HT-29 (cell line): ENCODE results near the gene APOL2. TPM values are rescaled to one million over a fixed set of nuclear protein-coding genes. Genes with fewer than 3 reads are reported as not detected.
"Not testable (repeated sequence)": the region's sequence is repeated elsewhere in the genome, so short reads cannot be mapped to it uniquely, and the experiment has no call there.

Experiments used
- DNase-seq: peaks from one replicate; pipeline ENCODE4 v3.0.0-alpha.2; 2015; ENCODE audit warnings: low spot score
- total RNA-seq: library from RNA; depleted of rRNA; stranded (reverse); fragments of >200 nt; shearing (Covaris generic); gene quantifications from 2 replicates; pipeline ENCODE4 v1.2.3, GENCODE V29; 2014

The APOL2 gene
- total RNA-seq, 1 experiment from 2014 or later = 20.8 TPM

GRCh38 chr22:36198536-36198935 is 40.8 kb downstream of the APOL2 start:
- no peak for DNase-seq

- no peak for DNase-seq
Observed at GRCh38 chr22:36197514-36198146, 41.7 kb downstream of the APOL2 start.

- no peak for DNase-seq
Observed at GRCh38 chr22:36197065-36197440, 42.3 kb downstream of the APOL2 start.

- no peak for DNase-seq
Observed at GRCh38 chr22:36196254-36197064, 42.9 kb downstream of the APOL2 start.

- DNase-seq = peak; percentile 67
Observed at GRCh38 chr22:36194971-36195370, 44.4 kb downstream of the APOL2 start.

GRCh38 chr22:36194385-36194784 is 44.9 kb downstream of the APOL2 start:
- DNase-seq = no peak

- no peak for DNase-seq
Observed at GRCh38 chr22:36193577-36193976, 45.8 kb downstream of the APOL2 start.

GRCh38 chr22:36193171-36193570 is 46.2 kb downstream of the APOL2 start:
- no peak for DNase-seq

- no peak for DNase-seq
Observed at GRCh38 chr22:36192542-36192941, 46.8 kb downstream of the APOL2 start.

GRCh38 chr22:36191106-36191836 is 48.1 kb downstream of the APOL2 start:
- no peak for DNase-seq

GRCh38 chr22:36187862-36188261 is 51.5 kb downstream of the APOL2 start:
- not testable (repeated sequence) for DNase-seq

- no peak for DNase-seq
Observed at GRCh38 chr22:36185828-36186624, 53.3 kb downstream of the APOL2 start.

- DNase-seq = no peak
Observed at GRCh38 chr22:36184433-36185025, 54.8 kb downstream of the APOL2 start.

GRCh38 chr22:36183446-36183845 is 55.9 kb downstream of the APOL2 start:
- DNase-seq = no peak

- no peak for DNase-seq
Observed at GRCh38 chr22:36182857-36183256, 56.5 kb downstream of the APOL2 start.

GRCh38 chr22:36182056-36182455 is 57.3 kb downstream of the APOL2 start:
- no peak for DNase-seq

GRCh38 chr22:36180928-36181327 is 58.4 kb downstream of the APOL2 start:
- DNase-seq = no peak

GRCh38 chr22:36180038-36180880 is 59.1 kb downstream of the APOL2 start:
- DNase-seq = peak; percentile 64

- no peak for DNase-seq
Observed at GRCh38 chr22:36177160-36177559, 62.2 kb downstream of the APOL2 start.
